NT2/D1 (cell line): ENCODE measurements around the gene LAMB4.

Experiments
- SUZ12 ChIP-seq: IDR thresholded peaks from 2 replicates; pipeline ENCODE4 v1.6.1; 2011; ENCODE audit not compliant: insufficient read length, insufficient read depth; ENCODE audit errors: extremely low read depth
- YY1 ChIP-seq: IDR thresholded peaks from 2 replicates; pipeline ENCODE4 v1.6.1; 2011; ENCODE audit not compliant: insufficient read length, insufficient read depth
- ZNF274 ChIP-seq: IDR thresholded peaks from 2 replicates; pipeline ENCODE4 v1.6.1; 2011; ENCODE audit warnings: mild to moderate bottlenecking, low read depth, low read length

DNA sequence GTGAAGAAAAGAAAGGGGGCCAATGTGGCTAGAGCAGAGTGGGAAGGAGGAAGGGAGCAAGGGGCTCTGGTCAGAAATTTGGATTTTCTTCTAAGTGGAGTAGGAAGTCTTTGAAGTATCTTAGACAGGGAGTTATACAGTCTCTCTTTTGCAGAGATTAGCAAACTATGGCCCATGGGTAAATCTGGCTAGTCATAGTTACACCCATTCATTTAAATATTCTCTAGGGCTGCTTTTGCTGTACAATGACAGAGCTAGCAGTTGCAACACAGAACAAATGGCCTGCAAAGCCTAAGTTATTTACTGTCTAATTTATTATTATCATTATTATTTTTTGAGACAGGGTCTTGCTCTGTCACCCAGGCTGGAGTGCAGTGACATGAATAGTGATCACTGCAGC lies 10.5 kb upstream of the LAMB4 start:
- TF ChIP-seq YY1, result no peak
- no peak for TF ChIP-seq ZNF274
- no peak for TF ChIP-seq SUZ12
